G401.6 (cell line): ENCODE data around the gene AGXT2.
A peak's percentile ranks its signal among the peaks of the same experiment; 100 is the strongest.
"Not testable (repeated sequence)": the region's sequence is repeated elsewhere in the genome, so short reads cannot be mapped to it uniquely, and the experiment has no call there.

Experiments
- FAIRE-seq: peaks from 2 replicates; lab custom pipeline; 2012; peaks lifted over from hg19 to GRCh38; lab: Jason Lieb, UNC

Gene AGXT2

DNA sequence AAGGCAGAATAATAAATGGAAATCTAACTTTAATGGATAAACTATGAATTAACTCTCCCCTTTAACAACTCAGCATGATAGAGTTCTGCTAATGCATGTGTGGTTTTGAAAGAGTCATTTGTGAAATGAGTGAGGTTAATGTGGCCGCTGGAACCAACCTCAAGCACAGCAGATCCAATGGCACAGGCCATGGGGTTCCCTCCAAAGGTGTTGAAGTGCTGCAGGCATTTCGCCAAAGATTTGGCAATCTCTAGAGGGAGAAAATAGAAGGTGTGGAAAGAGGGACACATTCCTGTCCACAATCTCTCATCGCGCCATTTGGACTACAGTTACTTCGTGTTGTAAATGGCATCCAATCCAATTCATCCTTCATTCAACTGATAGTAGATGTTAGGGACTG, 35.0 kb downstream of the AGXT2 start:
- no peak for FAIRE-seq

DNA sequence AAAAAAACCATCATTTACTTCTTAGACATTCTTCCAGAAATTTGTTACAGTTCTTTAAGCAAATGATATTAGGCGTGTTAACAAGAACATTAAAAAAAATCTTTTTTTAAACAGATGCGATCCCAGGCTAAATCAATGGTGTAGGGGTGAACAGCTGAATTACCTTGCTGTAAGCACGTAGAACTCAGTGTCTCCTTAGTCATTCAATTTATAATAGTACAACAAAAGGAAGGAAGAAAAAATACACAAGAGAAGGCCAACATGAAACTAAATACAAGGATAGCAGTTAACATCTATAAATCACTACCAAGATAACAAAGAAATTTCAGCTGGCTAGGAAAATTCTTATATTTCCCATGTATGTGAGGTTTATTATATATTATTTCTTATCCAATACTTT, 35.4 kb downstream of the AGXT2 start:
- FAIRE-seq = no peak

DNA sequence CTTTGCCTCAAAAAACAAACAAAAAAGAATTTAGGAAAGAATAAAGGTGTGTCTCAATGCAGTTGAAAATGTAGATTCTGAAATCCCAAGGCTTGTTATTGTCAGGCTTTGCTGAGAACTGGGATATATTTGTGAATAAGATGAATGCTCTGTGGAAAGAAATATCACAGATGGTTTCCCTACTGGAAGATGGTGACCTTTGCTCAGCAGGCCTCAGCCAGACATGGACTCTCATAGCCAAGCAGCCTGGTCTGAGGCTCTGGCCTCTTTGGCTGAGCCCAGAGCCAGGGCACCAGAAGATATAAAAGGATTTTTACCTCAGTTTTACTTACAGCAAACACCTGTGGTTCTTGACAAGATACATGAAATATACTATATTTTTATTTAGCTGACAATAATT, 37.1 kb downstream of the AGXT2 start:
- no peak for FAIRE-seq

DNA sequence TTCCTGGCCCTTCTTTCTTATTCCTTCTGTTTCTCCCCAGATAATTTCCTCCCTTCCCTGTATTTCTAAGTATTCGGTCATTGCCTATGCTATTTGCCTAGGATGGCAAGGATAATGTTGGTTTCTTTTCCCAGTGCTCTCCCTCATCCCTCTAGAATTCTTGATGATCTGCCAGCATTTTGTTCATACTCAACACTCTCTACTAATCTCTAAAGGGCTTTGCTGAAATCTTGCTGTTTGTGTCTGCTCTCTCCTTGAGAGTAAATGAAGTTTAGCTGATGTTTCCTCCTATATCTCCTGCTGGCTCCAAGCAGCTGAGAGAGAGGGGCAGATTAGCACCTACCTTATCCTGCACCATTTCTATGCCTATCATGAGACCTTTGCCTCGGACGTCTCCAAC, 38.1 kb downstream of the AGXT2 start:
- FAIRE-seq = no peak

DNA sequence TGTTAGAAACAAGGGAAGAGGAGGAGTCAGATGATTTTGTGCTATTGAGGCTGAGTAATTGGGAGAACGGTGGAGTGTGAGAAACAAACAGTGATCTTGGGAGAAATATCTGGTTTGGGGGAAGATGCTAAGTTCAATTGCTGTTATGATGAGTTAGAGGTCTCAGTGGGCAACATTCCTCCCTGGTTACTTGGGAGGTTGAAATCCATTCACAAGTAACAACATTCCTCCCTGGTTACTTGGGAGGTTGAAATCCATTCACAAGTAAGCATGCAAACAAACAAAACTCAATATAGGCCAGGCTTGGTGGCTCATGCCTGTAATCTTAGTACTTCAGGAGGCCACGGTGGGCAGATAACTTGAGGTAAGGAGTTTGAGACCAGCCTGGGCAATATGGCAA, 38.7 kb downstream of the AGXT2 start:
- no peak for FAIRE-seq

DNA sequence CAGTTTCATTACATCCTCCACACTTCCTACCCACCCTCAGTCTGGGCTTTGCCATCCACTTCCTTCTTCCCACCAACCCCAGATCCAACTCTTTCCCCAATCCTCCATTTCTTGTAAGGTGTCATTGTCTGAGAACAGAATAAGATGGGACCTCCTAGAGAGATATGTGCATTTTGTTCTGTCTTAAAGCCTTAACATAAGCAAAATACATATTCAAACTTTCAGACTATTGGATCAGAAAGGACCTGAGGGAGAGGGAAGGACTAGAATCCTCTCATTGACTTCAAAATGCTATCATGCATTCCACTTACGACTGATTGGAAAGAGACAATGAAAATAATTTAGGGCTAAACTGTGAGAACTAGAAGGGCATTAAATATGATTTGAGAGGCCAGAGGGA, 43.0 kb downstream of the AGXT2 start:
- FAIRE-seq = no peak

DNA sequence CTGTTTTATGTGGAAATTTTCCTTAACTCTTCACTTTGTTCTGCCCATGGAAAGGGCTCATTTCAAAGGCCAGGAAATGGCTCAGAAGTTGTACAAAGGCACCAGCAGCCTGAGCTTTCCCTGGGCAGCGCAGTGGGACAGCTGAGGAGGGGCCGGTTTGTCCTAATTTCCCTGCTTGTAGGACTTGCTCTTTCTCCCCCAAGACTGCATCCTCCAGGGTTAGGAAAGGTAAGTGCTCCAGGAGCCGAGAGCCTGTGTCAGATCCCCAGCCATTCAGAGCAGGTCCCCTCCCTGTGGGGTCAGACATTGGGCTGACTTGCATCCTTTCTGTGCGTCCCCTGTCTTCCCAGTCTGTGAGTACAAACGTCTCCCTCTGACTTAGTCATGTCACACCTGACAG, 43.5 kb downstream of the AGXT2 start:
- FAIRE-seq = no peak

DNA sequence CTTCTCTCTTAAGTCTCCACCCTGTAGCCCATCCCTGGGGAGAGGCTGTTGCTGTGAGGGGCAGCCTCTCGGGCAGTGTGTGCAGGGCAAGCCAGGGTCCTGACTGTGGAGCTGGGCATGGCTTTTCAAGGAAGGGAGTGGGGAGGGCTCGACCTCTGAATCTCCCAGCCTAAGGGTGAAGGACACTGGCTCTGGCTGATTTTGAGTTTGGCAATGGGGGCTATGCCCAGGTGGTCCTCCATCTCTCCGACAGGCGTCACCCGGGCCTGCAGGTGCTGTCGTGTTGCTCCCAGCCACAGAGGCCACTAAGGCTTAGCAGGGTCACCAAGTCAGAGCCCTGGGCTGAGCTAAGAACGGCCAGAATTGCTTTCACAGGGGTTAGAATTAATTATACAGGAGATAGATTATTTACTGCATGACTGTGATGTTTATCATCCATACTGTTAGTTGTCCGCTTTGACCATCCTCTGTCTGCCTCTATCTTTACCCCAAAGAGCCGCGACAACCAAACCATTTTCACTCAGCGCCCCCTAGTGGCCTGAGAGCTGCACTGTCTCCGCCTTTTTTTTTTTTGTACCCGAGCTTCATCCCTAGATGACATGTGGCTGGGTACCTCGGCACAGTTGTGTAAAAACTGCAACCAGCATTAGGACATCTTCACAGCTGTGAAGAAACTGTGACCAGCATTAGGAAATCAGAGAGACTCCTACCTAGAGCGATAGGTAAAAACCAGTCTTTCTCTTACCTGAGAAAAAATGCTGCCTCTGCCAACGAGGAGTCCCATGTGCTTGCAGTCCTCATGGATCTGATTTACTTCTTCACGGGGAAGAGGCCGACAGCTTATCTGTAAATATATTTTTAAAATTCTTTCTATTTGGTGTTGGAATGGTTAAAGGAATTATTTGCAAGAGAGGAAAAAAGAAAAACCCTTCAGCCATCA, 44.5 kb downstream of the AGXT2 start:
- peak; percentile 49 for FAIRE-seq

DNA sequence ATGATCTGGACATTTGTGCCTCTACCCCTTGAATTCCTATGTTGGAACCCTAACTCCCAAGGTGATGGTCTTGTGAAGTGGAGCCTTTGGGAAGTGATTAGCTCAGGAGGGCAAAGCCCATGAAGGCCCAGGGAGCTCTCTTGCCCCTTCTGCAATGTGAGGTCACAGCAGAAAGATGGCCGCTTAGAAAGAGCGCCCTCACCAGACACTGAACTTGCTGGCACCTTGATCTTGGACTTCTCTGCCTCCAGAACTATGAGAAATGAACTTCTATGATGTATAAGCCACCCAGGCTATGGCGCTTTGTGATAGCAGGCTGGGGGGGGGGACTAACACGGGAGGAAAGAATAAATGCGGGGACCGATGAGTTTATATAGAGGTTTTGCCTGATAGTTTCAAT, 45.3 kb downstream of the AGXT2 start:
- FAIRE-seq = no peak

DNA sequence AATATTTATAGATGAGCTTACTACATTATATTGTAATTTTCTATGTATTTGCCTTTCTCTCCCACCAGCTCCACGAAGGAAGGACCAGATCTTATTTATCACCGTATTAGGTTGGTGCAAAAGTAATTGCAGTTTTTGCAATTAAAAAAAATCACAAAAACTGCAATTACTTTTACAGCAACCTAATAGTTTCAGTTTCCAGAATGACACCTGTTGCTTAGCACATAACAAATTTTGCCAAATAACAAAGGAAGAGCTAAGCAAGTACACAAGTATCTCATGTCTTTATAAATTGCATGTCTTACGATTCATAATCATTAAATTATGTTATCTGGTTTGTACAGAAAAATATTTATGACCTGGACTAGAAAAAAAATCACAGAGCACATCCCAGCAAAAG, 45.9 kb downstream of the AGXT2 start:
- FAIRE-seq = no peak

DNA sequence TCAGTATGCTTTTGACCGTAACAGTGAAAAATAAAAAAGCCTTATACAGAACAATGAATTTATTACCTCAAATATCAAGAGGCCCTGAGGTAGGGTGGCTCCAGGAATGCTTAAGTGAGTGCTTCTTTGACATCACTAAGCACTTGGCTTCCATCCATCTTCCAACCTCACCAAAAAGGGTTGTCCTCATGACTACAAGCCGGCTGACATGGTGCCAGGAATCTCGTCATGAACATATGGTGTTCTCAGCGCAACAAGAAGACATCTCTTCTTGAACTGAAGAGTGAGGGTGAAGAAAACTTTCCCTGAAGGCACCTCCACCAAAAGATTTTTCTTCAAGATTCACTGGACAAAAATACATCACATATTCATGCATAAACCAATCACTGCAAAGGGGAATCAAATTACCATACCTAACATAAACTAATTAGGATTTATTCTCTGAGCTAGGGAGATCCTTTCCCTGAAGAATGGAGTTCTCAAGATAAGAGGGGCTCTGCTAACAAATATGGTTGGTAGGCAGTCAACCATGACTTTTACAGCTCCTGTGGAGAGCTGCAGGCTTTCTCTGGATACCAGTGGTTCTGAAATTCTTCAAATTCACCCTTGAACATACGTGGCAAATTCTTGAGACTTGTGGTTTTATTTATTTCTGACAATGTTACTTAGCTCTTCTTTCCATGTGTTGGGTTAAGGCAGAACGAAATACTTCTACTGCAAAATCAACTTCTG, 49.5 kb downstream of the AGXT2 start:
- no peak for FAIRE-seq

DNA sequence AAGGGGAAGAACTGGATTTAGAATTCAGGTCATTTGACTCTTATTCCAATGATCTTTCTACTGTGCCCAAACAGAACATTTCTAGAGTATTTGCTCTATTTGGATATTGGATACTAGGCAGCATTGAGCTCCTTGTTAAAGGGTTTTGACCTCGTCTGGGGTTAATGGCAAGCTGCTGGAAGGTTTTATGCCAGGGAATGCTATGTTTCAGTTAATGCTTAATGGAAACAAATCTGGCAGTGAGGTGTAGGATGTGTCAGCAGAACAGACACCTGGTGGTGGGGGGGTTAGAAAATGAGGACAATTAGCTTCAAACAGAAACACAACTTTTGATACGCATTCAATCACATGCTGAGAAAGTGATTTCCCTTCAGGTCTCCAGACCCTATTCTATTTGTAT, 51.5 kb downstream of the AGXT2 start:
- FAIRE-seq = no peak

DNA sequence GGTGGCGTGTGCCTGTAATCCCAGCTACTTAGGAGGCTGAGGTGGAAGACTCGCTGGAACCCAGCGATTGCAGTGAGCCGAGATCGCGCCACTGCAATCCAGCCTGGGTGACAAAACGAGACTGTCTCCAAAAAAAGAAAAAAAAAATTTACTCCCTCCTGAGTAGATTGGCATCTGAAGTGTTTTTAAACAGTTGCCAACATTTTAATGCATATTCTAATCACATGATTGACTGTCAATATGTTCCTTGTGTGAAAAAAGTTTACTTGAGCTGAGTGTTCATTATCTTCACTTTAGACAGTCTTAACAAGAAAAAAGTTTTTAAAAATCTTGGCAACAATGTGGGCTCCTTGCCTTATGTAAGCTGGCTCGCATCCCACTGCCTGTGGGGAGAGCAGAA, 53.8 kb downstream of the AGXT2 start:
- no peak for FAIRE-seq

DNA sequence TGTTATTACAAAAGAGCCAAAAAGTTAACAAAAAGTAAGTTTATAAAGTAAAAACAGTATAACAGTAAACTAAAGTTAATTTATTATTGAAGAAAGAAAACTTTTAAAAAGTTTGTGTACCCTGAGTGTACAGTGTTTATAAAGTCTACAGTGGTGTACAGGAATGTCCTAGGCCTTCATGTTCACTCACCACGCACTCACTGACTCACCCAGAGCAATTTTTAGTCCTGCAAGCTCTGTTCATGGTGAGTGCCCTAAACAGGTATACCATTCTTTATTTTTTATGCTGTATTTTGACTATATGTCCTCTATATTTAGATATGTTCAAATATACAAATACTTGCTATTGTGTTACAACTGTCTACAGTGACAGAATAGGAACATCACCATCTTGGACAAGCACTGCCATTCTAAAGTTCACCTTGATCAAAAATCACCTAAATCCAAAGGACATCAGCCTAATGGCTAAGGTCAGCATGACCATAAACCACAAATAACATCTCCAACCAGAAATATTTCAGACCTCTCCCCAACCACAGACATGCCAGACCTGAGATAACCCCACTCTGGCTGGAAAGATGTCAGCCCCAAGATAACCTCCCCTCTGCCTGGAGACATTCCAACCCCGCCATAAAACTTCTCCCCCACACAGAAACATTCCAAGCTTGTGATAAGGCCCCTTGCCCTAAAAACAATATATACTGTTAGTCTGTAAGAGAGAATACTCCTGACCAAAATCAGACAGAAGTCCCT, 56.1 kb downstream of the AGXT2 start:
- FAIRE-seq = no peak

DNA sequence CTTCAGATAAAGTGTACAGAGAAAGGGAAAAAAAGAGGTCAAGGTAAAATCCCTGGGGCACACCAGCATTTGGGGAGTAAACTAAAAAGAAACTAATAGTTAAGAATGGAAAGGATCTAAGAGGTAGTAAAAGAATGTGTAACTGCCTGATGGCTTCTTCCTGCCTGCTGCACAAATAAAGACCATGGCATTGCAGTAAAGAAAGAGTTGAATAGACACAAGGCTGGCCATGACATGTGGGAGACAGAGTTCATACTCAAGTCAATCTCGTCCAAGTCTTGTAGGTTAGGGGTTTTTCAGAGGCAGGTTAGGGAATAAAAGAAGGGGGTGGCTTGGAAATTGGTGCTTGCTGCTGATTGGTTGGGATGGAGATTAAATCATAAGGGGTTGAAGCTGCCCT, 60.8 kb downstream of the AGXT2 start:
- FAIRE-seq = no peak

DNA sequence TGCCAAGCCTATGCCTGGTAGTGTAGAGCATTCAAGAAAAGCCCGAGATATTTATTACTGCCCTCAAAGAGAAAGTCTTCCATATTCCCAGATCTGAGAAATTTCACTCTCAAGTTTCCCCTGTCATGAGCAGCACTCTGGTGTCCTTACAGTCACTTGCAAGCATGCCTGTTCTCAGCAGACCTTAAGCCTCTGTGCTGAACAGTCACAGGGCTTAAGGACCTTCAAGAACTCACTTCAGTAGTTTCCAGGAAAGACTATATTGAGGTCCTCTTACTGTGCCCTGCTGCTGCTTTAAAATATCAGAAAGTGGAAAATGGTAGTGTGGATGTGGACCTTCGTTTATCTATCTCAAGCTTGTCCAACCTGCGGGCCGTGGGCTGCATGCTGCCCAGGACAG, 64.9 kb downstream of the AGXT2 start:
- FAIRE-seq = no peak

DNA sequence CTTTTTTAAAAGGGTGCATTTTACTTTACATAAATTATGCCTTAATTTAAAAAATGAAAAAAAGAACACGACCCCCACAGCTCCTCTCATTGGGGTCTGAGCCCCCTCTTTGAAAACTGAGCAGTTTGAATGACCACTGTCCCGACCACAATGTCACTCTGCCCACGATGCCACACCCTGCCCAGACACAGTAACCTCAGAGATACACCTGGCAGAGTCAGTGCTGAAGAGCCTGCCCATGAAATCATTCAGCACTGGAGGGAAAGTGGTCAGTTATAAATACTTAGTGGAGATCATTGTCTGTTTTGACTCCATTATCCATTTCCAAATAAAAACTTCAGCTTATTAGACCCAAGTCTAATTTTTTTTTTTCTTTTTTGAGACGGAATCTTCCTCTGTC, 69.1 kb downstream of the AGXT2 start:
- FAIRE-seq = no peak

DNA sequence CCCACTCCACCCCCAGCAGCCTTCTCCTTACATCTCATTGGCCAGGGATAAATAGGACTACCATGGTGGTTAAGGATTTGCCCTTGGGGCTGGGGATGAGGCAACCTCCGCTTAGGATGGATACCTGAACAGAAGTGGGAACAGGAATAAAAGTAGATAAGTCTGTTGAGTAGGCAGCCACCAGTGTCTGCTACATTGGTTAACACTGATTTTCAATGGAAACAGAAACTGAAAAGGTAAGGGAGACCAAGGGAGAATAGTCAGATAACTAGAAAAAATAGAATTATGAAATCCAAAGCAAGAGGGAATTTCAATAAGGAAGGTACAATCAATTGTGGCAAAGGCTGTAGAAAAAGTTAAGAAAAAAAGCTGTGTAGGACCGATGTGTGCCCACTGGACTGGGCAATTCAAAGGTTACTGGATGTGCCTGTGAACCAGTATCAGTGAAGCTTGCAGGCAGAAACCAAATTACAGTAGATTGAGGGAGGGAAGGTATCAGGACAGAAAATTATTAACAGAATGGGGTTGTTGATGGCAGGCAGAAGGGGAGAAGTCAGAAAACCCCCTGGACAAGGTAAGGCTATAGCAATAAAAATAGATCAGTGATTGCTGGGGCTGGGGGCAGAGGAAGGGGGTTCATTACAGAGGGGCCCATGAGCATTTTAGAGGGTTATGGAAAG, 69.7 kb downstream of the AGXT2 start:
- FAIRE-seq = no peak

DNA sequence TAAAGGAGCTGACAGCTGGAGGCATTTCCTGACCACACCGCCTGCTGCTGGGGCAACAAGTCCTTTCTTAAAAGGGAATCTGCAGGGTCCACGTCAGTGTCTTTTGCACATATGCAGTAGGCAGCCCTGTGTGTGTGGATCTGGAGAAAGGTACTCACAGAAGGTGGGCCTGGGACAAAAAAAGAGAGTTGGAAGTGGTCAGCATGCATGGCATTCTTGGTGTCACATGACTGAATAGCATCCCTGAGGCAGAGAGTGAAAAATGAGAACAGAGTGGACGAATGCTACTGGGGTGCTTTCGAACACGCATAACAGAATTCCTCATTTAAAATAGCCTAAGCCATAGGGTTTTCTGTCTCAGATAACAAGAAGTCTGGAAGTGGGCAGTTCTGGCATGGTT, 71.4 kb downstream of the AGXT2 start:
- no peak for FAIRE-seq

DNA sequence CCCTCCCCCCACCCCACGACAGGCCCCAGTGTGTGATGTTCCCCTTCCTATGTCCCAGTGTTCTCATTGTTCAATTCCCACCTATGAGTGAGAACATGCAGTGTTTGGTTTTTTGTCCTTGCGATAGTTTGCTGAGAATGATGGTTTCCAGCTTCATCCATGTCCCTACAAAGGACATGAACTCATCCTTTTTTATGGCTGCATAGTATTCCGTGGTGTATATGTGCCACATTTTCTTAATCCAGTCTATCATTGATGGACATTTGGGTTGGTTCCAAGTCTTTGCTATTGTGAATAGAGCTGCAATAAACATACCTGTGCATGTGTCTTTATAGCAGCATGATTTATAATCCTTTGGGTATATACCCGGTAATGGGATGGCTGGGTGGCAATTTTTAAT, 76.1 kb downstream of the AGXT2 start:
- not testable (repeated sequence) for FAIRE-seq

DNA sequence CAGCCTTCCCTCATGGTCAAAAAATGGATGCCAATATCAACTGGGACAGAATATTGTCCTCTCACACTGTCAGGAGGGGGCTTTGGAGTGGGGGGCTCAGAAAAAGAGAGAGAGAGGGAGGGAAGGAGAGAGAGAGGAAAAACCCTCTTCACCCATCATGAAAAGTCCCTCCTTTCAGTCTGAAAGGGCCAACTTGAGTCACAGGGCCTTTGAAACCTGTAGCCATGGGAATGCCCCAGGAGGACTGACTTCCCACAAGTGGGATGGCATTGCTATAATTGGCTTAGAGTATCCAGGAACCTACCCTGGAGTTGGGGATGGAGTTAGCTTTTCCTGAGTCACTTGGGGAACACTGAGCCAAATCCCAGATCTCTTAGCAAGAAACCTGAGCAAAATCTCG, 77.2 kb downstream of the AGXT2 start:
- no peak for FAIRE-seq

DNA sequence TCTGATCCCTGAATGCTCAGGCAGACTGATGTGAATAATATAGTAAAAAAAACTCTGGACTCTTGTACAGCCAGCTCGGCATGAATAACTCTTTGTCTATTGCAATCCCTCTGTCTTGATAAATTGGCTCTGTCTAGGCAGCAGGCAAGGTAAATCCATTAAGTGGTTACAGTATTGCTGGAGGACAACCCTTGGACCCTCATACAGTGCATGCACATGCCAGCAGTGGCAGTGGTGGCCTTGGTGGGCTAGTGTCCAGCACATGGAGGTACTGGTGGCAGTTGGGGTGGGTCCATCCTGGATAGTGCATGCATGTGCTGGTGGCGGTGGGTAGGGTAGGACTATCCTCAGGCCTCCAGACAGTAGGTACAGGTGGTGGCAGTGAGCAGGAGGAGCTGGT, 79.5 kb downstream of the AGXT2 start:
- FAIRE-seq = no peak
